CD4-positive, alpha-beta T cell (primary cell): Measurements from ENCODE around the gene KRT28. TPM values are rescaled to one million over a fixed set of nuclear protein-coding genes. Genes with fewer than 3 reads are reported as not detected.

Source experiments
- ATAC-seq: fragments of 200-7000 bp; cut with Tn5 transposase; one replicate; pipeline ENCODE4 v1.10.0; 2022; ENCODE audit warnings: mild to moderate bottlenecking; ENCODE audit not compliant: poor library complexity
- CTCF ChIA-PET: fragments of 350-600 bp; sonication (Branson Sonifier 250); formaldehyde crosslinking; loops from one replicate; lab custom pipeline; 2021; ENCODE audit warnings: antibody characterized with exemption, inconsistent platforms; lab: Charles Lee
- POLR2A ChIA-PET: fragments of 350-600 bp; sonication (Branson Sonifier 250); formaldehyde crosslinking; loops from one replicate; lab custom pipeline; 2021; ENCODE audit warnings: antibody characterized with exemption, inconsistent platforms; lab: Charles Lee
- DNase-seq, 14 experiments: peaks; one replicate each; pipeline ENCODE4 v3.0.0-alpha.2; 2013 to 2020; ENCODE audit warnings: mixed read lengths in 2 of 14
- H3K27ac ChIP-seq, 2 donors: one replicate each; pipeline versions ENCODE4 v1.5.1 to v1.7.0; 2013; ENCODE audit warnings: low read length in 2 of 2, low read depth in 1 of 2, mild to moderate bottlenecking in 1 of 2
- H3K27me3 ChIP-seq, 2 experiments: 1 replicate in 1 of 2; 2 replicates in 1 of 2; pipeline versions ENCODE4 v1.6.1 to v1.7.0; 2013; ENCODE audit warnings: low read length in 2 of 2, control low read depth in 1 of 2, mild to moderate bottlenecking in 1 of 2, moderate library complexity in 1 of 2; ENCODE audit not compliant: insufficient read depth in 2 of 2, control insufficient read depth in 1 of 2
- H3K36me3 ChIP-seq: one replicate; pipeline ENCODE4 v1.6.1; 2013; ENCODE audit warnings: low read length, control low read depth; ENCODE audit not compliant: insufficient read depth
- H3K4me1 ChIP-seq: one replicate; pipeline ENCODE4 v1.6.1; 2013; ENCODE audit warnings: low read length, control low read depth; ENCODE audit not compliant: insufficient read depth
- H3K4me3 ChIP-seq: one replicate; pipeline ENCODE4 v1.5.1; 2013; ENCODE audit warnings: mild to moderate bottlenecking, low read length, moderate library complexity
- H3K9me3 ChIP-seq, 2 experiments: 1 replicate in 1 of 2; 2 replicates in 1 of 2; pipeline versions ENCODE4 v1.6.1 to v1.7.0; 2013; ENCODE audit warnings: low read length in 2 of 2, mild to moderate bottlenecking in 2 of 2, control low read depth in 1 of 2, moderate library complexity in 1 of 2; ENCODE audit not compliant: control insufficient read depth in 1 of 2, insufficient read depth in 1 of 2
- H3K27ac Mint-ChIP-seq: one replicate; pipeline ENCODE4 v1.8.0; 2020; ENCODE audit warnings: mixed read lengths
- H3K27me3 Mint-ChIP-seq: one replicate; pipeline ENCODE4 v1.8.0; 2021; ENCODE audit warnings: mixed read lengths
- H3K36me3 Mint-ChIP-seq: one replicate; pipeline ENCODE4 v1.8.0; 2021; ENCODE audit warnings: low read depth, mixed read lengths
- H3K4me1 Mint-ChIP-seq: one replicate; pipeline ENCODE4 v1.8.0; 2021; ENCODE audit warnings: low read depth, mixed read lengths
- H3K4me3 Mint-ChIP-seq: one replicate; pipeline ENCODE4 v1.8.0; 2020; ENCODE audit warnings: mild to moderate bottlenecking, mixed read lengths
- H3K9me3 Mint-ChIP-seq: one replicate; pipeline ENCODE4 v1.8.0; 2020; ENCODE audit warnings: mixed read lengths
- intact Hi-C, 2 experiments: fragments of 100-400 bp; cut with DNase I in 1 of 2; cut with micrococcal nuclease in 1 of 2; formaldehyde crosslinking; loops; one replicate each; pipeline versions ENCODE4 v1.15.1 to v1.9.0; 2023 to 2025; cut with DNase I, micrococcal nuclease
- total RNA-seq, 174 experiments: library from RNA in 2 of 174; stranded (reverse) in 2 of 174; gene quantifications; one replicate each; pipeline ENCODE4 v1.2.3 and lab custom pipeline; 2021 to 2026
- TF ChIP-seq, protein P1 (sequence below): fragments of 200-600 bp; IDR thresholded peaks from one replicate; pipeline ENCODE4 v1.8.0; 2022; ENCODE audit warnings: antibody characterized with exemption, mild to moderate bottlenecking

The KRT28 gene
- total RNA-seq, 2 experiments from 2014 or later: not detected

DNA sequence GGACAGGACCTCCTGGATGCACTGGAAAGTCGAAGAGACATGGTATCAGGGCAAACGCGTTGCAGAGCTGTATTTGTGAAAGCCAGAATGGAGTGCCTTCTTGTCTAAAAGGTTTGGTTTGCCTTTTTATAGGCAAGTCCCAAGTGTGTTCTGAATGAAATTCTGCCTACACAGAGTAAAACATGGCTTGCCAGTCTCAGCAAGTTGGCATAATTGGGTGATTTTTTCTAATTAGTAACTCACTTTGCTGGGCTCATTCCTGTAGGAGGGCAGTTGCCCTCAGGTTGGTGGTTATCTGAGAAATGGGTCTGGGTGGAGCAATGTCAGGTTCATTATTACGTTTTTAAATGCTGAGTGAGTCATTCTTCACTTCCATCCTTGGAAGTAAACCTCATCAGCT, 44.5 kb downstream of the KRT28 start, which contains the start of gene KRT25:
Gene KRT25, minus strand, starts transcription at position 101 of the 400 bp plus-strand sequence. Its CDS starts 60 bp downstream, at position 41.
- ChIA-PET CTCF (no interaction called here), POLR2A (no interaction called here)
- peaks cover 11 to 15% of the 10 kb centered on the region in 2 experiments for H3K27me3 ChIP-seq
- DNase-seq (no peak), ATAC-seq (no peak)
- peaks cover 3 to 18% of the 10 kb centered on the region in 2 experiments for H3K9me3 ChIP-seq
- Mint-ChIP-seq H3K4me1 (no peaks in the 10 kb centered on the region), H3K4me3 (no peak within 1 kb of the TSS), H3K27me3 (peaks cover 67% of the 10 kb centered on the region), H3K27ac (no peak within 1 kb of the TSS), H3K9me3 (peaks cover 11% of the 10 kb centered on the region), H3K36me3 (no peaks in the 10 kb centered on the region)
- TF ChIP-seq, protein P1, sequence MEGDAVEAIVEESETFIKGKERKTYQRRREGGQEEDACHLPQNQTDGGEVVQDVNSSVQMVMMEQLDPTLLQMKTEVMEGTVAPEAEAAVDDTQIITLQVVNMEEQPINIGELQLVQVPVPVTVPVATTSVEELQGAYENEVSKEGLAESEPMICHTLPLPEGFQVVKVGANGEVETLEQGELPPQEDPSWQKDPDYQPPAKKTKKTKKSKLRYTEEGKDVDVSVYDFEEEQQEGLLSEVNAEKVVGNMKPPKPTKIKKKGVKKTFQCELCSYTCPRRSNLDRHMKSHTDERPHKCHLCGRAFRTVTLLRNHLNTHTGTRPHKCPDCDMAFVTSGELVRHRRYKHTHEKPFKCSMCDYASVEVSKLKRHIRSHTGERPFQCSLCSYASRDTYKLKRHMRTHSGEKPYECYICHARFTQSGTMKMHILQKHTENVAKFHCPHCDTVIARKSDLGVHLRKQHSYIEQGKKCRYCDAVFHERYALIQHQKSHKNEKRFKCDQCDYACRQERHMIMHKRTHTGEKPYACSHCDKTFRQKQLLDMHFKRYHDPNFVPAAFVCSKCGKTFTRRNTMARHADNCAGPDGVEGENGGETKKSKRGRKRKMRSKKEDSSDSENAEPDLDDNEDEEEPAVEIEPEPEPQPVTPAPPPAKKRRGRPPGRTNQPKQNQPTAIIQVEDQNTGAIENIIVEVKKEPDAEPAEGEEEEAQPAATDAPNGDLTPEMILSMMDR: no peak
- H3K27ac ChIP-seq: no peak within 1 kb of the TSS
- no peaks in the 10 kb centered on the region for H3K36me3 ChIP-seq
- intact Hi-C loops: no loop called here
- H3K4me3 ChIP-seq: no peak within 1 kb of the TSS
- H3K4me1 ChIP-seq: no peaks in the 10 kb centered on the region

DNA sequence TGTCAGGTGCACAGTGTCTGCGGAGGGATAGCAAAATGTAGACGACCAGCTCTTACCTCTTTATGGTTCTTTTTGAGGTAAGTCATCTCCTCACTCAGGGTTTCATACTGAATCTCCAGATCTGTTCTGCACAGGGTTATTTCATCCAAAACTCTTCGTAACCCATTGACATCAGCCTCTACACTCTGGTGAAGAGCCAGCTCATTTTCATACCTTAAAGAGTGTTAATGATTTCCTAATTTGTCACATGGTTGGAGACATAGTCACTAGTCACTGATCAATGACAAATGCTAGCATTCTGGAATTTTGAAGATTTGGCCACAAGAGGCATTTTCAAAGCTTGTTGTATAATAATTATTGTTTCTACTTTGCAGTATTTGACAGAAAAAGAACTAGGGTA, 46.0 kb downstream of the KRT28 start:
- no peaks in the 10 kb centered on the region for H3K36me3 ChIP-seq
- ChIA-PET CTCF (no interaction called here), POLR2A (no interaction called here)
- Mint-ChIP-seq H3K36me3 (no peaks in the 10 kb centered on the region), H3K4me3 (no peak overlapping the region), H3K27me3 (peaks cover 65% of the 10 kb centered on the region), H3K9me3 (peaks cover 2% of the 10 kb centered on the region), H3K4me1 (no peaks in the 10 kb centered on the region), H3K27ac (no peak overlapping the region)
- TF ChIP-seq, protein P1: no peak
- ATAC-seq (no peak), DNase-seq (no peak)
- no peaks in the 10 kb centered on the region for H3K4me1 ChIP-seq
- H3K27ac ChIP-seq: no peak overlapping the region
- peaks cover 3 to 4% of the 10 kb centered on the region in 2 experiments for H3K9me3 ChIP-seq
- H3K27me3 ChIP-seq: peaks cover 12 to 16% of the 10 kb centered on the region in 2 experiments
- intact Hi-C loops: no loop called here
- no peak overlapping the region for H3K4me3 ChIP-seq

DNA sequence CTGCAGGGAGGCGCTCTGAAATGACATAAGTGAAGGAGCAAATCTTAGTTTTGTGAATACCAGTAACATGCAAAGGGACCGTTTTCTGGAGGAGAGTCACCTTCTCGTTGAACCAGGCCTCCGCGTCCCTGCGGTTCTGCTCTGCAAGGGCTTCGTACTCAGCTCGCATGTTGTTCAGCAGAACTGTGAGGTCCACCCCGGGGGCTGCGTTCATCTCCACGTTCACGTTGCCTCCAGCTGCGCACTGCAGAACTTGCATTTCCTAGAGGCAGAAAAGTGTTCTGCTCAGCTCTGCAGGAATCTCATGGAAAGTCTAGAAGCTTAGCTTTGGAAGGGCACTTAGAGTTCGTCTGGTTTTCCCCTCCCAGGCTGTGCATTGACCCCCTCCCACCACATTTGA, 48.7 kb downstream of the KRT28 start:
- Mint-ChIP-seq H3K4me1 (no peaks in the 10 kb centered on the region), H3K36me3 (no peaks in the 10 kb centered on the region), H3K27me3 (peaks cover 68% of the 10 kb centered on the region), H3K9me3 (no peaks in the 10 kb centered on the region), H3K27ac (no peak overlapping the region), H3K4me3 (no peak overlapping the region)
- Histone ChIP-seq H3K27me3 (peaks cover 12 to 26% of the 10 kb centered on the region in 2 experiments), H3K4me3 (no peak overlapping the region), H3K4me1 (no peaks in the 10 kb centered on the region), H3K36me3 (no peaks in the 10 kb centered on the region), H3K9me3 (no peaks in the 10 kb centered on the region), H3K27ac (no peak overlapping the region)
- ChIA-PET POLR2A (no interaction called here), CTCF (interaction anchor here (0.8 to 1.1 kb wide), 2 partner anchors 10 to 29 kb away, joined by 3 to 4 read pairs; no protein-coding TSS in a partner anchor)
- DNase-seq (no peak), ATAC-seq (no peak)
- intact Hi-C loops: no loop called here
- TF ChIP-seq, protein P1: no peak
